Immature natural killer cell (primary cell): Measurements from ENCODE around the gene FOXL3. TPM values are rescaled to one million over a fixed set of nuclear protein-coding genes. Genes with fewer than 3 reads are reported as not detected.
"Not testable (repeated sequence)": the region's sequence is repeated elsewhere in the genome, so short reads cannot be mapped to it uniquely, and the experiment has no call there.

ENCODE experiments used
- DNase-seq, 3 donors: peaks; one replicate each; pipeline ENCODE4 v3.0.0; 2022; ENCODE audit warnings: mixed read lengths in 1 of 3
- H3K27ac Mint-ChIP-seq, 6 donors: one replicate each; pipeline ENCODE4 v1.8.0; 2020; ENCODE audit warnings: mixed read lengths in 6 of 6, mild to moderate bottlenecking in 5 of 6, inconsistent platforms in 4 of 6, moderate library complexity in 3 of 6
- H3K27me3 Mint-ChIP-seq, 3 donors: one replicate each; pipeline ENCODE4 v1.8.0; 2020 to 2021; ENCODE audit warnings: low read depth in 3 of 3, mild to moderate bottlenecking in 3 of 3, mixed read lengths in 3 of 3, moderate library complexity in 3 of 3, inconsistent platforms in 1 of 3
- H3K36me3 Mint-ChIP-seq, 3 donors: one replicate each; pipeline ENCODE4 v1.8.0; 2020; ENCODE audit warnings: mixed read lengths in 3 of 3, inconsistent platforms in 2 of 3, mild to moderate bottlenecking in 2 of 3
- H3K4me1 Mint-ChIP-seq, 2 donors: one replicate each; pipeline ENCODE4 v1.8.0; 2020; ENCODE audit warnings: inconsistent platforms in 2 of 2, mild to moderate bottlenecking in 2 of 2, mixed read lengths in 2 of 2, moderate library complexity in 1 of 2
- H3K4me3 Mint-ChIP-seq, 5 donors: one replicate each; pipeline ENCODE4 v1.8.0; 2020; ENCODE audit warnings: mild to moderate bottlenecking in 5 of 5, mixed read lengths in 5 of 5, inconsistent platforms in 3 of 5, moderate library complexity in 3 of 5
- H3K9me3 Mint-ChIP-seq, 6 donors: one replicate each; pipeline ENCODE4 v1.8.0; 2020; ENCODE audit warnings: mild to moderate bottlenecking in 6 of 6, mixed read lengths in 6 of 6, inconsistent platforms in 4 of 6, moderate library complexity in 3 of 6
- polyA plus RNA-seq, 3 donors: library from polyadenylated mRNA; unstranded; fragments of 300-500 nt; fragmentation: Illumina TruSeq; gene quantifications; one replicate each; pipeline ENCODE4 v1.2.3, GENCODE V29; 2021

FOXL3 gene
- polyA plus RNA-seq, 3 donors from 2014 or later: not detected

GRCh38 chr7:294440-295154 lies 4.6 kb downstream of the FOXL3 start:
- DNase-seq: no peak
- H3K27me3 Mint-ChIP-seq: peaks cover 0 to 9% (median 6%) of the 10 kb centered on the region in 3 donors
- no peaks in the 10 kb centered on the region for H3K9me3 Mint-ChIP-seq
- H3K36me3 Mint-ChIP-seq: no peaks in the 10 kb centered on the region
- no peak overlapping the region for H3K27ac Mint-ChIP-seq
- H3K4me1 Mint-ChIP-seq: no peaks in the 10 kb centered on the region
- H3K4me3 Mint-ChIP-seq: no peak overlapping the region

- no peaks in the 10 kb centered on the region for H3K36me3 Mint-ChIP-seq
- H3K4me1 Mint-ChIP-seq: no peaks in the 10 kb centered on the region
- no peak overlapping the region for H3K27ac Mint-ChIP-seq
- H3K9me3 Mint-ChIP-seq: no peaks in the 10 kb centered on the region
- H3K27me3 Mint-ChIP-seq: peaks cover 0 to 9% (median 6%) of the 10 kb centered on the region in 3 donors
- no peak for DNase-seq
- H3K4me3 Mint-ChIP-seq: no peak overlapping the region
Observed at GRCh38 chr7:295155-296154, 5.5 kb downstream of the FOXL3 start.

DNA sequence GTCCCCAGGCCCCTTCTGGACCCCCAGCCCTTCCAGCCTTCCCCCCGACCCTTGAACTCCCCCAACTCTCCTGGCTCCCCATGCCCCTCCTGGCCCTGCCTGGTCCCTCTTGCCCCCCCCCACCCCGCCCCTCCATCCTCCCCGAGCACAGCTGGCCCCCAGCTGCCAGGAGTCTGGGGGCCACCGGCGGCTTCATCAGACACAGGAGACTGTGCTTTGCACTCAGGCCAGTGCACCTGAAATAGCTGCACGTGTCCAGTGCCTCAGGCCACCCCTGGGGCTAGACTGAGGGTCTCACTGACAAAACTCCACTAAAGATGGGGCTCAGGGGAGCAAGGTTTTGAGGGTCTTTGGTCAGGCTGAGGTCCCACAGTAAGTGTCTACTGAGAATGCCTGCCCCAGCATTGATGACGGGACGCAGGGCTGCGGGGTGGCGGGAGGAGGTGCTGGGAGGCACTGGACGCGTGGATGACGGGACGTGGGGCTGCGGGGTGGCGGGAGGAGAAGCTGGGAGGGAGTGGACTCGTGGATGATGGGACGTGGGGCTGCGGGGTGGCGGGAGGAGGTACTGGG lies 6.5 kb downstream of the FOXL3 start:
- Mint-ChIP-seq H3K36me3 (no peaks in the 10 kb centered on the region), H3K4me1 (no peaks in the 10 kb centered on the region), H3K9me3 (no peaks in the 10 kb centered on the region), H3K27me3 (peaks cover 0 to 9% (median 5%) of the 10 kb centered on the region in 3 donors), H3K27ac (no peak overlapping the region), H3K4me3 (no peak overlapping the region)
- DNase-seq: no peak

DNA sequence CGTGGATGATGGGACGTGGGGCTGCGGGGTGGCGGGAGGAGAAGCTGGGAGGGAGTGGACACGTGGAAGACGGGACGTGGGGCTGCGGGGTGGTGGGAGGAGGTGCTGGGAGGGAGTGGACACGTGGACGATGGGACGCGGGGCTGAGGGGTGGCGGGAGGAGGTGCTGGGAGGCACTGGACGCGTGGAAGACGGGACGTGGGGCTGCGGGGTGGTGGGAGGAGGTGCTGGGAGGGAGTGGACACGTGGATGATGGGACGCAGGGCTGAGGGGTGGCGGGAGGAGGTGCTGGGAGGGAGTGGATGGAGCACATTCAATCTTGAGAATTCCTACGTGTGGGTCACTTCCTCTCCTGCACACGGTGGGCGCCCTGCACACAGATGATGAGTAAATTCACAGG lies 7.2 kb downstream of the FOXL3 start:
- not testable (repeated sequence) for DNase-seq, H3K4me1 Mint-ChIP-seq, H3K9me3 Mint-ChIP-seq, H3K27ac Mint-ChIP-seq, H3K27me3 Mint-ChIP-seq, H3K36me3 Mint-ChIP-seq, H3K4me3 Mint-ChIP-seq

- H3K4me3 Mint-ChIP-seq: no peak overlapping the region
Observed at GRCh38 chr7:297611-298374, 7.8 kb downstream of the FOXL3 start.

GRCh38 chr7:298375-298702 lies 8.4 kb downstream of the FOXL3 start:
- Mint-ChIP-seq H3K36me3 (no peaks in the 10 kb centered on the region), H3K27ac (no peak overlapping the region), H3K4me3 (no peak overlapping the region), H3K4me1 (no peaks in the 10 kb centered on the region), H3K27me3 (peaks cover 0 to 6% (median under 1%) of the 10 kb centered on the region in 3 donors), H3K9me3 (no peaks in the 10 kb centered on the region)
- DNase-seq: no peak

More at GRCh38 chr7:297611-298374, 7.8 kb downstream of the FOXL3 start:
- no peak for DNase-seq
- H3K27ac Mint-ChIP-seq: no peak overlapping the region
- peaks cover 0 to 5% (median 2%) of the 10 kb centered on the region in 3 donors for H3K27me3 Mint-ChIP-seq
- H3K36me3 Mint-ChIP-seq: no peaks in the 10 kb centered on the region
- H3K4me1 Mint-ChIP-seq: no peaks in the 10 kb centered on the region
- no peaks in the 10 kb centered on the region for H3K9me3 Mint-ChIP-seq

GRCh38 chr7:298743-299142 lies 8.8 kb downstream of the FOXL3 start:
- H3K27me3 Mint-ChIP-seq: peaks cover 0 to 6% (median 0%) of the 10 kb centered on the region in 3 donors
- no peak for DNase-seq
- no peaks in the 10 kb centered on the region for H3K36me3 Mint-ChIP-seq
- H3K27ac Mint-ChIP-seq: no peak overlapping the region
- H3K9me3 Mint-ChIP-seq: no peaks in the 10 kb centered on the region
- no peaks in the 10 kb centered on the region for H3K4me1 Mint-ChIP-seq
- H3K4me3 Mint-ChIP-seq: no peak overlapping the region

DNA sequence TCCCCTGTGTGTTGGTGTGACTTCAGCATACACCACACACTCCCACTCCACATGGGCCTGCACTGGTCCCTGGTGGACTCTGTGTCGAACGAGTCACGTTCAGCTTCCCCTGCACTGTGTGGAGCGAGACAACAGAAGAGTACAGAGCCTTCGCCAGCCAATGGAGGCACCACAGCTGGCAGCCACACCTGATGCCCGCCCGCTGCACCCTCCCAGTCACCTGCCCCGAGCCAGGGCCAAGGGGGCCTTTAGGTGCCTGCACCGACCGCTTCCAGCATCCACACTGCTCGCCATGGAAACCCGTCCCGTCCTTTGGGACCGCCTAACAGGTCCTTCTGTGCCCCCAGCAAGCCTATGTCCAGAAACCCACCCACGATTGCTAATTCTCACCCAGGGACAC lies 9.2 kb downstream of the FOXL3 start:
- Mint-ChIP-seq H3K4me3 (no peak overlapping the region), H3K4me1 (no peaks in the 10 kb centered on the region), H3K9me3 (no peaks in the 10 kb centered on the region), H3K27ac (no peak overlapping the region), H3K36me3 (no peaks in the 10 kb centered on the region), H3K27me3 (peaks cover 0 to 6% (median 0%) of the 10 kb centered on the region in 3 donors)
- DNase-seq: no peak

- Mint-ChIP-seq H3K27ac (no peak overlapping the region), H3K4me3 (no peak overlapping the region), H3K4me1 (peaks cover 0 to 1% of the 10 kb centered on the region in 2 donors), H3K27me3 (peaks cover under 1 to 2% (median 2%) of the 10 kb centered on the region in 3 donors), H3K36me3 (no peaks in the 10 kb centered on the region), H3K9me3 (no peaks in the 10 kb centered on the region)
- no peak for DNase-seq
Observed at GRCh38 chr7:299628-300027, 9.7 kb downstream of the FOXL3 start.

GRCh38 chr7:300048-300447 lies 10.1 kb downstream of the FOXL3 start:
- no peak overlapping the region for H3K27ac Mint-ChIP-seq
- peaks cover 0 to 1% of the 10 kb centered on the region in 2 donors for H3K4me1 Mint-ChIP-seq
- peaks cover 2 to 4% (median 2%) of the 10 kb centered on the region in 3 donors for H3K27me3 Mint-ChIP-seq
- H3K36me3 Mint-ChIP-seq: no peaks in the 10 kb centered on the region
- H3K4me3 Mint-ChIP-seq: no peak overlapping the region
- DNase-seq: no peak
- H3K9me3 Mint-ChIP-seq: no peaks in the 10 kb centered on the region

DNA sequence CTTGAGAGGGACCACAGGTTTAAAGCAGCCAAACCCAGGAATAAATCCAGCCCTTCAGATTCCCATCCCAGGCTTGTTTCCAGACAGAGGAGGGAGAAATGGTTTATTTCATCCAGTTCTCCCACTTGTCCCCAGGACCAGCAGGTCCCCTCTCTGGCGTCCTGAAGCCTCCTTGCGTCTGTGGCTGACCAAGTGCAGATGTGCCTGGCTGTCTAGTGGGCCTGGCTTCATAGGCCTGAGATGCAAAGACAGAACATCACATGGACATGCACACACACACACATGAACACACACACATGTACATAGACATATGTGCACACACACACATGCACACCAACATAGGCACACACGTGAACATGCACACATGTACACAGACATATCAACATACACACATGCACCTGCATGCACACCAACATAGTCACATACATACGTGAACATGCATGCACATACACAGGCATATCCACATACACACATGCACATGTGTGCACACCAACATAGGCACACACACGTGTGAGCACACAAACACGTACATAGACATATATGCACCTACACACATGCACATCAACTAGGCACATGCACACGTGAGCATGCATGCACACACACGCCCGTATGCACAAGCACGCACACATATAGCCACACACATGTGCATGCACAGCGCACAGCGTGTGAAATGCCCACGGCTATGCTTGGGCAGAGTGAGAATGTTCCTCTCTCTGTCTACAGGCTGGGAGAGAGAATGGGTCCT lies 10.7 kb downstream of the FOXL3 start:
- DNase-seq: no peak
- no peak overlapping the region for H3K4me3 Mint-ChIP-seq
- H3K27me3 Mint-ChIP-seq: peaks cover 2 to 4% (median 2%) of the 10 kb centered on the region in 3 donors
- H3K4me1 Mint-ChIP-seq: peaks cover 0 to 1% of the 10 kb centered on the region in 2 donors
- H3K27ac Mint-ChIP-seq: no peak overlapping the region
- peaks cover 0 to 3% (median 0%) of the 10 kb centered on the region in 6 donors for H3K9me3 Mint-ChIP-seq
- no peaks in the 10 kb centered on the region for H3K36me3 Mint-ChIP-seq

DNA sequence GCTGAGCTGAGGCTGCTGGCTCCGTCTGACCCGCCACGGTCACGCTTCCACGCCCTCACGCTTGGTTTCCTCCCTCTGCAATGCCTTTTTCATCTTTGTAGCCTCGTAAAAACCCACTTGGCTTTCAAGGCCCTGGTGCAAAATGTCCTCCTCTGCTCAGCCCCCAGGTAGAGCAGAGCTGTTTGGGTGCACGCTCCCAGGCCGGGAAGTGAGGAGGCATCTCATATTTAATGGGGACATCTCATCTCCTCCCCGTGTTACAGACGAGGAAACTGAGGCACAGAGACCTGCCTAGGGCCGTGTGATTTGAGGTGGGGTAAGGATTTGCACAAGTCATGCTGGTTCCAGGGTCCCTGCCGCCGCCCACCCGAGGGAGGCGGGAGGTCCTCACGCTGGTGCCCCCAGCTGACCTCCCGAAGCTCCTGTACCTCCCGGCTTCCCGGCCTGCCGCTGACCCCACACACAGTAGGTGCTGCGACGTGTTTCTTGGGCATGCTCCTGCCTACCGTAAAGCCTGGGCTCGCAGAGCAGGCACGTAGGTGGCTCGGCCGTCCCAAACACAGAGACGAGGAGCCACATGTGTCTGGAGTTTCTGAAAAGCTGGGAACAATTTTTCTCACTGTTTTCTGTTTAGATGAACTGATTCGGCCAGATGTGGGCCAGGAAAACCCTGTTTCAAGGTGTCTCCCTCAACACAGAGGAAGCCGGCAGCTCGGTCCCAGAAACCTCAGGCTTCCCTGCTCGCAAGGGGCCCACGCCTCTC lies 11.5 kb downstream of the FOXL3 start:
- Mint-ChIP-seq H3K36me3 (no peaks in the 10 kb centered on the region), H3K9me3 (peaks cover 0 to 3% (median 0%) of the 10 kb centered on the region in 6 donors), H3K27me3 (peaks cover 2 to 4% (median 2%) of the 10 kb centered on the region in 3 donors), H3K27ac (no peak overlapping the region), H3K4me1 (peaks cover 0 to 1% of the 10 kb centered on the region in 2 donors), H3K4me3 (no peak overlapping the region)
- DNase-seq: no peak
